Osteocyte (in vitro differentiated cells): ENCODE results near the gene TRIM2. TPM values are rescaled to one million over a fixed set of nuclear protein-coding genes. Genes with fewer than 3 reads are reported as not detected.

Experiments
- DNase-seq: peaks from one replicate; pipeline ENCODE4 v3.0.0; 2021; ENCODE audit warnings: mixed read lengths; ENCODE audit not compliant: unreplicated experiment; ENCODE audit errors: extremely low spot score
- H3K27ac Mint-ChIP-seq: one replicate; pipeline ENCODE4 v1.8.0; 2021; ENCODE audit warnings: mild to moderate bottlenecking, mixed read lengths; ENCODE audit not compliant: unreplicated experiment
- H3K27me3 Mint-ChIP-seq: one replicate; pipeline ENCODE4 v1.8.0; 2021; ENCODE audit warnings: mixed read lengths; ENCODE audit not compliant: unreplicated experiment
- H3K36me3 Mint-ChIP-seq: one replicate; pipeline ENCODE4 v1.8.0; 2021; ENCODE audit warnings: mixed read lengths; ENCODE audit not compliant: unreplicated experiment
- H3K4me1 Mint-ChIP-seq: one replicate; pipeline ENCODE4 v1.8.0; 2021; ENCODE audit warnings: mixed read lengths; ENCODE audit not compliant: unreplicated experiment
- H3K4me3 Mint-ChIP-seq: one replicate; pipeline ENCODE4 v1.8.0; 2021; ENCODE audit warnings: mild to moderate bottlenecking, moderate library complexity, mixed read lengths; ENCODE audit not compliant: unreplicated experiment
- H3K9me3 Mint-ChIP-seq: one replicate; pipeline ENCODE4 v1.8.0; 2021; ENCODE audit warnings: mixed read lengths; ENCODE audit not compliant: unreplicated experiment
- CTCF ChIP-seq: fragments of 200-600 bp; sonication (generic); IDR thresholded peaks from 2 replicates; pipeline ENCODE4 v1.5.0; 2021; ENCODE audit warnings: antibody characterized with exemption, mild to moderate bottlenecking, moderate library complexity
- total RNA-seq: library from RNA; stranded (reverse); gene quantifications from 2 replicates; pipeline ENCODE4 v1.2.1, GENCODE V29; 2021

TRIM2 gene
- total RNA-seq, 1 donor from 2014 or later: 34.0 TPM

DNA sequence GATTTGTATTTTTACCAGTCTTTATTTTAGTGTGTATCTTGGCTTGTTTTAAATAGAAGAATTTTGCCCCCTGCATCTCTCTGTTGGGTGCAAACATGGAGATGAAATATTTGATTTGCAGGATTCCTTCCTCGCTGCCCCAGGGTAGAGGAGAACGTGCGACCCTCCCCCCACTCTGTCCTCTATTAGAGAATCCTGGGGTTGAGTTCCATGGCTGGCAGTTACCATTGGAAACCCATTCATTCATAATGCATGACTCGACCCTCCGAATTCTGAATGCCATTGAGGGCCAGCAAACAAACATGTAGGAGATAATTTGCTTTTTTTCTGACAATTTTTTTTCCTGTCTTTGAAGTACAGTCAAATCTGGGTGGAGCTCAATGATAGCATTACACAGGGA, 53.7 kb downstream of the TRIM2 start:
- H3K27me3 Mint-ChIP-seq: no peaks in the 10 kb centered on the region

DNA sequence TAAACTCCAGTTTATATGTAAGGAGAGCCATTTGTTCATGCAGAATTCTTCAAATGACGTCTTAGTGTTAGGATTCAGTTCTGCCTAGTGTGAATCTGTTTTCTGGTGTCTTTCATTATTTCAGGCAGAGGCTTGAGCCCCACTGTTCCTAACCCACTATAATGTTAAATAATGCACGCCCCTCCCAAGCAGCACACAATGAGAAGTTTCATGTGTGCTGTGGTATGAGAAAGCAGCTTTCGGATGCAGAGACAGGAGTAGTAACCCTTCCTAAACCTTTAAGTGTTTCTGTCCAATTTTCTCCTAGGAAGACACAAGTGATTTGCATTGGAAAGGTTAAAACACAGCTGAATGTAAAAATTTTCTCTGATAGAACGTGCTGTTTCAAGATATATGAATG, 54.5 kb downstream of the TRIM2 start:
- Mint-ChIP-seq H3K4me1 (peaks cover 4% of the 10 kb centered on the region), H3K4me3 (no peak overlapping the region), H3K36me3 (peaks cover 6% of the 10 kb centered on the region), H3K27ac (no peak overlapping the region), H3K9me3 (peaks cover 3% of the 10 kb centered on the region), H3K27me3 (no peaks in the 10 kb centered on the region)
- no peak for TF ChIP-seq CTCF
- no peak for DNase-seq

More for the DNA sequence above, 53.7 kb downstream of the TRIM2 start:
- Mint-ChIP-seq H3K4me3 (no peak overlapping the region), H3K27ac (no peak overlapping the region), H3K9me3 (no peaks in the 10 kb centered on the region), H3K4me1 (peaks cover 3% of the 10 kb centered on the region), H3K36me3 (peaks cover 3% of the 10 kb centered on the region)
- TF ChIP-seq CTCF: no peak
- no peak for DNase-seq

- Mint-ChIP-seq H3K4me1 (peaks cover 4% of the 10 kb centered on the region), H3K27me3 (no peaks in the 10 kb centered on the region), H3K9me3 (peaks cover 3% of the 10 kb centered on the region), H3K36me3 (peaks cover 6% of the 10 kb centered on the region), H3K27ac (no peak overlapping the region), H3K4me3 (no peak overlapping the region)
- TF ChIP-seq CTCF: no peak
- no peak for DNase-seq
Observed at GRCh38 chr4:153259661-153260060, 55.4 kb downstream of the TRIM2 start.

DNA sequence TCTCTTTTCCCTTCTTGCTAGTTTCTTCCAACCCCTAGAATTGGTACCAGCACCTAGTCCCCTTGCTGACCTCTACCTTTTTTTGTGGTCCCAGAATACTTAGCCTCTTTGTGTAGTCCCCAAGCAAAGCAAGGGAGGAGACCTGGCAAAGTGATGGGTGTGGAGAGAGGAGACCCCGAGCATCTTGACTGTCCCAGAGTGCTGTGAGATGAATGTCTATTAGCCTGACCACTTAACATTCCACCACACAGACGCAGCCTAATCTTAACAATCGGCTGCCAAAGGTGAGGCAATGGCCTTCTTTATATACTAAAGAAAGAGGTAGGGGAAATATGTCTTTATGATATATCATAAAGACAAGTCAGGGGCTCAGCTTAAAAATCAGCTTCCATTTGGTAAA, 55.9 kb downstream of the TRIM2 start:
- peaks cover 3% of the 10 kb centered on the region for H3K9me3 Mint-ChIP-seq
- peaks cover 4% of the 10 kb centered on the region for H3K4me1 Mint-ChIP-seq
- DNase-seq: no peak
- no peak overlapping the region for H3K4me3 Mint-ChIP-seq
- H3K27ac Mint-ChIP-seq: no peak overlapping the region
- no peaks in the 10 kb centered on the region for H3K27me3 Mint-ChIP-seq
- H3K36me3 Mint-ChIP-seq: peaks cover 6% of the 10 kb centered on the region
- no peak for TF ChIP-seq CTCF

- Mint-ChIP-seq H3K4me1 (peaks cover 7% of the 10 kb centered on the region), H3K27me3 (no peaks in the 10 kb centered on the region), H3K36me3 (peaks cover 6% of the 10 kb centered on the region), H3K27ac (no peak overlapping the region), H3K4me3 (no peak overlapping the region), H3K9me3 (peaks cover 3% of the 10 kb centered on the region)
- DNase-seq: no peak
- no peak for TF ChIP-seq CTCF
Observed at GRCh38 chr4:153260553-153261300, 56.5 kb downstream of the TRIM2 start.
